HEK293 (cell line): Measurements from ENCODE around the gene LRP6.

Experiments used
- HOXC10 ChIP-seq: sonication (generic); formaldehyde crosslinking; IDR thresholded peaks from 2 replicates; pipeline ENCODE4 v1.8.1; 2023; ENCODE audit warnings: mild to moderate bottlenecking, missing genetic modification reagents
- PATZ1 ChIP-seq: fragments of 450-650 bp; formaldehyde crosslinking; IDR thresholded peaks from 2 replicates; pipeline ENCODE4 v1.5.1; 2016; ENCODE audit warnings: missing biosample characterization, missing genetic modification characterization
- SALL2 ChIP-seq: fragments of 450-650 bp; formaldehyde crosslinking; IDR thresholded peaks from 2 replicates; pipeline ENCODE4 v1.5.0; 2017; ENCODE audit warnings: missing biosample characterization, mild to moderate bottlenecking, missing genetic modification characterization, borderline replicate concordance
- ZEB2 ChIP-seq: fragments of 450-650 bp; formaldehyde crosslinking; IDR thresholded peaks from 2 replicates; pipeline ENCODE4 v1.5.1; 2016; ENCODE audit warnings: missing biosample characterization, missing genetic modification characterization
- ZNF10 ChIP-seq: fragments of 450-650 bp; formaldehyde crosslinking; IDR thresholded peaks from 2 replicates; pipeline ENCODE4 v1.5.1; 2017; ENCODE audit warnings: missing biosample characterization, missing genetic modification characterization
- ZNF146 ChIP-seq: fragments of 450-650 bp; formaldehyde crosslinking; IDR thresholded peaks from 2 replicates; pipeline ENCODE4 v1.5.1; 2016; ENCODE audit warnings: missing biosample characterization, missing genetic modification characterization
- ZNF239 ChIP-seq: fragments of 450-650 bp; formaldehyde crosslinking; IDR thresholded peaks from 2 replicates; pipeline ENCODE4 v1.5.1; 2016; ENCODE audit warnings: missing biosample characterization, missing genetic modification characterization
- ZNF426 ChIP-seq: fragments of 450-650 bp; formaldehyde crosslinking; IDR thresholded peaks from 2 replicates; pipeline ENCODE4 v1.5.1; 2017; ENCODE audit warnings: missing biosample characterization, missing genetic modification characterization, mild to moderate bottlenecking, inconsistent platforms, moderate library complexity
- ZNF501 ChIP-seq: fragments of 450-650 bp; formaldehyde crosslinking; IDR thresholded peaks from 2 replicates; pipeline ENCODE4 v1.5.1; 2016; ENCODE audit warnings: missing biosample characterization, missing genetic modification characterization
- ZNF785 ChIP-seq: fragments of 450-650 bp; formaldehyde crosslinking; IDR thresholded peaks from 2 replicates; pipeline ENCODE4 v1.5.1; 2016; ENCODE audit warnings: missing biosample characterization, missing genetic modification characterization
- ZNF837 ChIP-seq: fragments of 450-650 bp; formaldehyde crosslinking; IDR thresholded peaks from 2 replicates; pipeline ENCODE4 v1.5.1; 2016; ENCODE audit warnings: missing biosample characterization, missing genetic modification characterization
- ZSCAN18 ChIP-seq: fragments of 450-650 bp; formaldehyde crosslinking; IDR thresholded peaks from 2 replicates; pipeline ENCODE4 v1.5.1; 2016; ENCODE audit warnings: missing biosample characterization, missing genetic modification characterization
- TF ChIP-seq, protein P1 (sequence below): fragments of 450-650 bp; formaldehyde crosslinking; IDR thresholded peaks from 2 replicates; pipeline ENCODE4 v1.5.1; 2016; ENCODE audit warnings: missing biosample characterization, missing genetic modification characterization
- TF ChIP-seq, protein P2 (sequence below): fragments of 450-650 bp; formaldehyde crosslinking; conservative IDR thresholded peaks from 2 replicates; pipeline ENCODE4 v1.5.1; 2016; ENCODE audit warnings: low read depth, missing biosample characterization, missing genetic modification characterization

DNA sequence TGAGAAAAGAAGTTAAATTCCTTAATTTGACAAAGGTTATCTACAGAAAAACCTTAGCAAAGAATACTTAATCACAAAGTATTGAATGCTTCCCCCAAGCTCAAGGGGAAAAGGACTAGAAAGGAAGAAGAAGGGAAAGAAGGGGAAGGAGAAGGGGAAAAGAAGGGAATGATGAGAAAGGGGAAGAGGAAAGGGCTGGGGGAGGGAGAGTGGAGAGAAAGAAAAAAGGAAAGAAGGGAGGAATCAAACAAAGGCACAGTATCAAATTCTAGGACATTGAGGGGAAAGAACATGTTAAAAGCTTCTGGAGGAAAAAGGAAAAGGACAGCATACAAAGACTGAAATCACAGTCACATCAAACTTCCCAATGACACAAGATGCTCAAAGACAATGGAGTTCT lies 125.8 kb downstream of the LRP6 start:
- no peak for TF ChIP-seq ZNF837
- no peak for TF ChIP-seq ZEB2
- TF ChIP-seq, protein P1, sequence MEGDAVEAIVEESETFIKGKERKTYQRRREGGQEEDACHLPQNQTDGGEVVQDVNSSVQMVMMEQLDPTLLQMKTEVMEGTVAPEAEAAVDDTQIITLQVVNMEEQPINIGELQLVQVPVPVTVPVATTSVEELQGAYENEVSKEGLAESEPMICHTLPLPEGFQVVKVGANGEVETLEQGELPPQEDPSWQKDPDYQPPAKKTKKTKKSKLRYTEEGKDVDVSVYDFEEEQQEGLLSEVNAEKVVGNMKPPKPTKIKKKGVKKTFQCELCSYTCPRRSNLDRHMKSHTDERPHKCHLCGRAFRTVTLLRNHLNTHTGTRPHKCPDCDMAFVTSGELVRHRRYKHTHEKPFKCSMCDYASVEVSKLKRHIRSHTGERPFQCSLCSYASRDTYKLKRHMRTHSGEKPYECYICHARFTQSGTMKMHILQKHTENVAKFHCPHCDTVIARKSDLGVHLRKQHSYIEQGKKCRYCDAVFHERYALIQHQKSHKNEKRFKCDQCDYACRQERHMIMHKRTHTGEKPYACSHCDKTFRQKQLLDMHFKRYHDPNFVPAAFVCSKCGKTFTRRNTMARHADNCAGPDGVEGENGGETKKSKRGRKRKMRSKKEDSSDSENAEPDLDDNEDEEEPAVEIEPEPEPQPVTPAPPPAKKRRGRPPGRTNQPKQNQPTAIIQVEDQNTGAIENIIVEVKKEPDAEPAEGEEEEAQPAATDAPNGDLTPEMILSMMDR, result no peak
- TF ChIP-seq ZSCAN18 (tag by site-specific recombination), result no peak
- TF ChIP-seq HOXC10 (CRISPR knock-in tag), result no peak
- no peak for TF ChIP-seq ZNF146 (tag by site-specific recombination)
- no peak for TF ChIP-seq PATZ1
- TF ChIP-seq ZNF10, result no peak
- TF ChIP-seq, protein P2, sequence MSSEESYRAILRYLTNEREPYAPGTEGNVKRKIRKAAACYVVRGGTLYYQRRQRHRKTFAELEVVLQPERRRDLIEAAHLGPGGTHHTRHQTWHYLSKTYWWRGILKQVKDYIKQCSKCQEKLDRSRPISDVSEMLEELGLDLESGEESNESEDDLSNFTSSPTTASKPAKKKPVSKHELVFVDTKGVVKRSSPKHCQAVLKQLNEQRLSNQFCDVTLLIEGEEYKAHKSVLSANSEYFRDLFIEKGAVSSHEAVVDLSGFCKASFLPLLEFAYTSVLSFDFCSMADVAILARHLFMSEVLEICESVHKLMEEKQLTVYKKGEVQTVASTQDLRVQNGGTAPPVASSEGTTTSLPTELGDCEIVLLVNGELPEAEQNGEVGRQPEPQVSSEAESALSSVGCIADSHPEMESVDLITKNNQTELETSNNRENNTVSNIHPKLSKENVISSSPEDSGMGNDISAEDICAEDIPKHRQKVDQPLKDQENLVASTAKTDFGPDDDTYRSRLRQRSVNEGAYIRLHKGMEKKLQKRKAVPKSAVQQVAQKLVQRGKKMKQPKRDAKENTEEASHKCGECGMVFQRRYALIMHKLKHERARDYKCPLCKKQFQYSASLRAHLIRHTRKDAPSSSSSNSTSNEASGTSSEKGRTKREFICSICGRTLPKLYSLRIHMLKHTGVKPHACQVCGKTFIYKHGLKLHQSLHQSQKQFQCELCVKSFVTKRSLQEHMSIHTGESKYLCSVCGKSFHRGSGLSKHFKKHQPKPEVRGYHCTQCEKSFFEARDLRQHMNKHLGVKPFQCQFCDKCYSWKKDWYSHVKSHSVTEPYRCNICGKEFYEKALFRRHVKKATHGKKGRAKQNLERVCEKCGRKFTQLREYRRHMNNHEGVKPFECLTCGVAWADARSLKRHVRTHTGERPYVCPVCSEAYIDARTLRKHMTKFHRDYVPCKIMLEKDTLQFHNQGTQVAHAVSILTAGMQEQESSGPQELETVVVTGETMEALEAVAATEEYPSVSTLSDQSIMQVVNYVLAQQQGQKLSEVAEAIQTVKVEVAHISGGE (tag by site-specific recombination), result no peak
- TF ChIP-seq ZNF785 (tag by site-specific recombination), result no peak
- no peak for TF ChIP-seq ZNF239 (tag by site-specific recombination)
- no peak for TF ChIP-seq SALL2
- no peak for TF ChIP-seq ZNF426 (tag by site-specific recombination)
- TF ChIP-seq ZNF501, result no peak
